Astrocyte (in vitro differentiated cells and primary cell): Measurements from ENCODE around the gene DCAF4L1. TPM values are rescaled to one million over a fixed set of nuclear protein-coding genes. Genes with fewer than 3 reads are reported as not detected.

Experiments used
- DNase-seq: peaks from one replicate; pipeline ENCODE4 v3.0.0-alpha.2; 2010; ENCODE audit warnings: low read depth
- FAIRE-seq: peaks from 2 replicates; lab custom pipeline; 2011; peaks lifted over from hg19 to GRCh38; lab: Jason Lieb, UNC
- H2AFZ ChIP-seq: 2 replicates; pipeline ENCODE4 v1.6.0; 2012; ENCODE audit warnings: low read depth, low read length, inconsistent platforms
- H3K27ac ChIP-seq: 2 replicates; pipeline ENCODE4 v1.5.1; 2011; ENCODE audit warnings: low read depth, low read length, inconsistent platforms
- H3K27me3 ChIP-seq: 2 replicates; pipeline ENCODE4 v1.6.0; 2011; ENCODE audit warnings: low read length, inconsistent platforms; ENCODE audit not compliant: insufficient read depth
- H3K36me3 ChIP-seq: 2 replicates; pipeline ENCODE4 v1.5.1; 2011; ENCODE audit warnings: low read length, inconsistent platforms; ENCODE audit not compliant: insufficient read depth
- H3K4me1 ChIP-seq: 2 replicates; pipeline ENCODE4 v1.5.1; 2011; ENCODE audit warnings: low read length, inconsistent platforms; ENCODE audit not compliant: insufficient read depth
- H3K4me2 ChIP-seq: 2 replicates; pipeline ENCODE4 v1.6.0; 2012; ENCODE audit warnings: low read length, inconsistent platforms
- H3K4me3 ChIP-seq: 2 replicates; pipeline ENCODE4 v1.5.1; 2011; ENCODE audit warnings: low read depth, mild to moderate bottlenecking, low read length, inconsistent platforms; ENCODE audit not compliant: insufficient read depth
- H3K79me2 ChIP-seq: 2 replicates; pipeline ENCODE4 v1.6.0; 2012; ENCODE audit warnings: mild to moderate bottlenecking, low read length, inconsistent platforms; ENCODE audit not compliant: insufficient read depth
- H3K9ac ChIP-seq: 2 replicates; pipeline ENCODE4 v1.6.0; 2012; ENCODE audit warnings: mild to moderate bottlenecking, low read length, inconsistent platforms
- H3K9me3 ChIP-seq: 2 replicates; pipeline ENCODE4 v1.5.1; 2012; ENCODE audit warnings: low read depth, mild to moderate bottlenecking, low read length, inconsistent platforms; ENCODE audit not compliant: insufficient read depth
- H4K20me1 ChIP-seq: 2 replicates; pipeline ENCODE4 v1.6.0; 2012; ENCODE audit warnings: low read length, inconsistent platforms; ENCODE audit not compliant: insufficient read depth
- H3K27ac Mint-ChIP-seq: one replicate; pipeline ENCODE4 v1.8.0; 2021; ENCODE audit warnings: mild to moderate bottlenecking, mixed read lengths; ENCODE audit not compliant: unreplicated experiment
- H3K27me3 Mint-ChIP-seq: one replicate; pipeline ENCODE4 v1.8.0; 2021; ENCODE audit warnings: low read depth, mixed read lengths; ENCODE audit not compliant: unreplicated experiment
- H3K36me3 Mint-ChIP-seq: one replicate; pipeline ENCODE4 v1.8.0; 2021; ENCODE audit warnings: low read depth, mixed read lengths; ENCODE audit not compliant: unreplicated experiment
- H3K4me1 Mint-ChIP-seq: one replicate; pipeline ENCODE4 v1.8.0; 2021; ENCODE audit warnings: low read depth, mixed read lengths; ENCODE audit not compliant: unreplicated experiment
- H3K4me3 Mint-ChIP-seq: one replicate; pipeline ENCODE4 v1.8.0; 2021; ENCODE audit warnings: mild to moderate bottlenecking, moderate library complexity, mixed read lengths; ENCODE audit not compliant: unreplicated experiment
- H3K9me3 Mint-ChIP-seq: one replicate; pipeline ENCODE4 v1.8.0; 2021; ENCODE audit warnings: mild to moderate bottlenecking, mixed read lengths; ENCODE audit not compliant: unreplicated experiment
- CTCF ChIP-seq: IDR thresholded peaks from 2 replicates; pipeline ENCODE4 v1.5.1; 2011; ENCODE audit warnings: low read depth, mild to moderate bottlenecking, inconsistent platforms, low read length, moderate library complexity; ENCODE audit not compliant: insufficient read depth
- EZH2 ChIP-seq: IDR thresholded peaks from 2 replicates; pipeline ENCODE4 v1.6.1; 2012; ENCODE audit warnings: mild to moderate bottlenecking, low read length, inconsistent platforms; ENCODE audit not compliant: insufficient read depth
- total RNA-seq: library from RNA; stranded (reverse); gene quantifications from 2 replicates; pipeline ENCODE4 v1.2.1, GENCODE V29; 2021

Gene DCAF4L1
- total RNA-seq, 1 donor from 2014 or later: 0.20 TPM

- H3K27ac Mint-ChIP-seq: no peak overlapping the region
- Histone ChIP-seq H4K20me1 (peaks cover 36% of the 10 kb centered on the region), H3K9ac (no peak overlapping the region), H2AFZ (no peak overlapping the region), H3K79me2 (peaks cover 91% of the 10 kb centered on the region), H3K4me2 (no peak overlapping the region), H3K27me3 (no peaks in the 10 kb centered on the region), H3K9me3 (no peaks in the 10 kb centered on the region), H3K27ac (no peak overlapping the region), H3K4me3 (no peak overlapping the region), H3K36me3 (no peaks in the 10 kb centered on the region), H3K4me1 (peaks cover 17% of the 10 kb centered on the region)
- TF ChIP-seq CTCF (no peak), EZH2 (no peak)
- H3K36me3 Mint-ChIP-seq: peaks cover 2% of the 10 kb centered on the region
- FAIRE-seq (no peak), DNase-seq (no peak)
- H3K9me3 Mint-ChIP-seq: no peaks in the 10 kb centered on the region
- no peak overlapping the region for H3K4me3 Mint-ChIP-seq
- peaks cover 20% of the 10 kb centered on the region for H3K4me1 Mint-ChIP-seq
- H3K27me3 Mint-ChIP-seq: no peaks in the 10 kb centered on the region
These were observed 13.0 kb downstream of the DCAF4L1 start for GRCh38 chr4:41994461-41994985.

GRCh38 chr4:41998019-41998418 lies 16.5 kb downstream of the DCAF4L1 start:
- Mint-ChIP-seq H3K27ac (no peak overlapping the region), H3K4me3 (no peak overlapping the region), H3K4me1 (peaks cover 4% of the 10 kb centered on the region), H3K36me3 (peaks cover 4% of the 10 kb centered on the region), H3K9me3 (no peaks in the 10 kb centered on the region), H3K27me3 (no peaks in the 10 kb centered on the region)
- H3K27ac ChIP-seq: no peak overlapping the region
- H2AFZ ChIP-seq: no peak overlapping the region
- H3K27me3 ChIP-seq: no peaks in the 10 kb centered on the region
- TF ChIP-seq EZH2 (no peak), CTCF (no peak)
- no peak overlapping the region for H3K4me3 ChIP-seq
- no peaks in the 10 kb centered on the region for H3K36me3 ChIP-seq
- no peaks in the 10 kb centered on the region for H3K4me1 ChIP-seq
- no peak for FAIRE-seq
- no peak overlapping the region for H3K4me2 ChIP-seq
- no peak for DNase-seq
- no peaks in the 10 kb centered on the region for H3K9me3 ChIP-seq
- peaks cover 28% of the 10 kb centered on the region for H4K20me1 ChIP-seq
- H3K79me2 ChIP-seq: peaks cover 87% of the 10 kb centered on the region
- H3K9ac ChIP-seq: no peak overlapping the region

- no peak for TF ChIP-seq EZH2
- no peak for TF ChIP-seq CTCF
- Mint-ChIP-seq H3K27me3 (no peaks in the 10 kb centered on the region), H3K4me1 (peaks cover 4% of the 10 kb centered on the region), H3K36me3 (peaks cover 4% of the 10 kb centered on the region), H3K27ac (no peak overlapping the region), H3K9me3 (no peaks in the 10 kb centered on the region), H3K4me3 (no peak overlapping the region)
- H3K9me3 ChIP-seq: no peaks in the 10 kb centered on the region
- H3K9ac ChIP-seq: no peak overlapping the region
- H3K4me1 ChIP-seq: no peaks in the 10 kb centered on the region
- no peak for DNase-seq
- peaks cover 28% of the 10 kb centered on the region for H4K20me1 ChIP-seq
- H2AFZ ChIP-seq: no peak overlapping the region
- H3K4me2 ChIP-seq: no peak overlapping the region
- H3K79me2 ChIP-seq: peaks cover 79% of the 10 kb centered on the region
- H3K27ac ChIP-seq: no peak overlapping the region
- no peaks in the 10 kb centered on the region for H3K27me3 ChIP-seq
- peak; percentile 65 for FAIRE-seq
- no peak overlapping the region for H3K4me3 ChIP-seq
- H3K36me3 ChIP-seq: no peaks in the 10 kb centered on the region
These were observed 17.8 kb downstream of the DCAF4L1 start for GRCh38 chr4:41999321-41999720.
